Motor neuron (in vitro differentiated cells): Measurements from ENCODE around the gene CELA2B. TPM values are rescaled to one million over a fixed set of nuclear protein-coding genes. Genes with fewer than 3 reads are reported as not detected.
"Not testable (repeated sequence)": the region's sequence is repeated elsewhere in the genome, so short reads cannot be mapped to it uniquely, and the experiment has no call there.

Source experiments
- ATAC-seq, 8 experiments: fragments of 200-7000 bp; cut with Tn5 transposase; replicated peaks in 6 of 8; 2 replicates each; pipeline ENCODE4 v1.8.0; 2021; ENCODE audit warnings: mild to moderate bottlenecking in 8 of 8, moderate library complexity in 8 of 8
- H3K27ac ChIP-seq, 2 donors: fragments of 250-450 bp; sonication (Bioruptor Pico); 2 replicates each; pipeline ENCODE4 v1.9.0; 2021; ENCODE audit warnings: antibody characterized with exemption in 2 of 2, mild to moderate bottlenecking in 2 of 2, moderate library complexity in 1 of 2
- H3K4me1 ChIP-seq, 2 donors: fragments of 250-450 bp; sonication (Bioruptor Pico); replicated peaks in 1 of 2; 2 replicates each; pipeline ENCODE4 v1.6.1; 2021; ENCODE audit warnings: antibody characterized with exemption in 2 of 2, mild to moderate bottlenecking in 2 of 2, moderate library complexity in 1 of 2
- H3K4me3 ChIP-seq, 5 donors: fragments of 250-450 bp; sonication (Bioruptor Pico); 2 replicates each; pipeline ENCODE4 v1.9.0; 2021; ENCODE audit warnings: antibody characterized with exemption in 5 of 5, mild to moderate bottlenecking in 5 of 5, moderate library complexity in 4 of 5
- WGBS, 10 experiments: fragments of 450-650 bp; shearing (Covaris generic); methylation state at CpG; one replicate each; pipeline ENCODE4 v1.0.0; 2022; 5-methylcytosine and 5-hydroxymethylcytosine counted together
- in situ Hi-C, 9 experiments: fragments of 400-800 bp; cut with MboI; loops; one replicate each; pipeline ENCODE4 v1.15.0; 2021; ENCODE audit warnings: low sequenced_read_pairs in 9 of 9, low pct_unique_long_range_greater_than_20kb in 2 of 9; ENCODE audit not compliant: unreplicated experiment in 9 of 9
- total RNA-seq, 8 experiments: library from RNA; unstranded; fragments of 300-600 nt; gene quantifications; 2 replicates each; pipeline versions ENCODE4 v1.2.3 to v1.2.4, GENCODE V29; 2022

The CELA2B gene
- total RNA-seq, 8 experiments from 2014 or later, result not detected

- peaks cover 0 to 4% of the 10 kb centered on the region in 2 donors for H3K4me1 ChIP-seq
- in situ Hi-C loops, result loop anchor here in 3 of 9 experiments (25.0 kb wide), 2 partner anchors 112 to 312 kb away; no protein-coding TSS in a partner anchor
- no peak overlapping the region for H3K4me3 ChIP-seq
- H3K27ac ChIP-seq, result no peak overlapping the region
- WGBS, 10 experiments, result 23 to 86% (median 67%) methylated on average over 1 to 3 of the region's 3 CpGs; no CpG with 5 or more reads in 1 of the 10 experiments
- no peak for ATAC-seq
Measured at GRCh38 chr1:15448877-15449462, 26.9 kb upstream of the CELA2B start.

- no peak overlapping the region for H3K4me3 ChIP-seq
- peaks cover 0 to 2% of the 10 kb centered on the region in 2 donors for H3K4me1 ChIP-seq
- no peak overlapping the region for H3K27ac ChIP-seq
- in situ Hi-C loops, result loop anchor here in 3 of 9 experiments (25.0 kb wide), 2 partner anchors 112 to 312 kb away; no protein-coding TSS in a partner anchor
- ATAC-seq, result no peak
- WGBS, 10 experiments, result 20 to 95% (median 56%) methylated on average over 1 to 3 of the region's 3 CpGs; no CpG with 5 or more reads in 4 of the 10 experiments
Measured at GRCh38 chr1:15449567-15449966, 26.3 kb upstream of the CELA2B start.

GRCh38 chr1:15451014-15451722, 24.7 kb upstream of the CELA2B start:
- 0 to 100% (median 77%) methylated on average over 1 to 6 of the region's 6 CpGs; no CpG with 5 or more reads in 2 of the 10 experiments for WGBS, 10 experiments

GRCh38 chr1:15452216-15452615, 23.7 kb upstream of the CELA2B start:
- in situ Hi-C loops, result no loop called here
- peak in 1 of 8 experiments; percentile 39 for ATAC-seq
- 83 to 100% (median 100%) methylated on average over 1 of the region's 1 CpG; no CpG with 5 or more reads in 7 of the 10 experiments for WGBS, 10 experiments
- H3K4me3 ChIP-seq, result no peak overlapping the region
- H3K4me1 ChIP-seq, result no peaks in the 10 kb centered on the region
- no peak overlapping the region for H3K27ac ChIP-seq

More at GRCh38 chr1:15451014-15451722, 24.7 kb upstream of the CELA2B start:
- in situ Hi-C loops, result no loop called here
- H3K4me3 ChIP-seq, result no peak overlapping the region
- no peak overlapping the region for H3K27ac ChIP-seq
- no peaks in the 10 kb centered on the region for H3K4me1 ChIP-seq
- ATAC-seq, result no peak

GRCh38 chr1:15452866-15453571, 22.9 kb upstream of the CELA2B start:
- no peak for ATAC-seq
- in situ Hi-C loops, result no loop called here
- H3K27ac ChIP-seq, result no peak overlapping the region
- WGBS, 10 experiments, result 56 to 100% (median 83%) methylated on average over 1 to 10 of the region's 10 CpGs
- H3K4me3 ChIP-seq, result no peak overlapping the region
- H3K4me1 ChIP-seq, result no peaks in the 10 kb centered on the region

GRCh38 chr1:15453734-15454133, 22.2 kb upstream of the CELA2B start:
- no peak overlapping the region for H3K27ac ChIP-seq
- no peak for ATAC-seq
- in situ Hi-C loops, result no loop called here
- H3K4me3 ChIP-seq, result no peak overlapping the region
- 40 to 84% (median 81%) methylated on average over 1 to 9 of the region's 11 CpGs; no CpG with 5 or more reads in 1 of the 10 experiments for WGBS, 10 experiments
- H3K4me1 ChIP-seq, result no peaks in the 10 kb centered on the region

- no peak for ATAC-seq
- no peak overlapping the region for H3K4me3 ChIP-seq
- H3K4me1 ChIP-seq, result no peaks in the 10 kb centered on the region
- H3K27ac ChIP-seq, result no peak overlapping the region
- in situ Hi-C loops, result no loop called here
- WGBS, 10 experiments, result 31 to 100% (median 86%) methylated on average over 1 to 3 of the region's 3 CpGs
Measured at GRCh38 chr1:15454256-15454655, 21.6 kb upstream of the CELA2B start.

GRCh38 chr1:15455522-15455921, 20.4 kb upstream of the CELA2B start:
- no peak overlapping the region for H3K4me3 ChIP-seq
- H3K4me1 ChIP-seq, result peaks cover 6 to 7% of the 10 kb centered on the region in 2 donors
- ATAC-seq, result no peak
- in situ Hi-C loops, result no loop called here
- H3K27ac ChIP-seq, result no peak overlapping the region
- WGBS, 10 experiments, result 0 to 100% (median 80%) methylated on average over 1 to 6 of the region's 6 CpGs; no CpG with 5 or more reads in 3 of the 10 experiments

GRCh38 chr1:15456313-15456954, 19.5 kb upstream of the CELA2B start, which contains the start of gene CELA2A:
Gene CELA2A (plus strand): TSS chr1:15456732. CDS start chr1:15456754, 22 bp downstream.
- Histone ChIP-seq H3K4me3 (no peak within 1 kb of the TSS), H3K27ac (no peak within 1 kb of the TSS), H3K4me1 (peaks cover 6 to 7% of the 10 kb centered on the region in 2 donors)
- 56 to 100% (median 86%) methylated on average over 2 to 8 of the region's 8 CpGs; no CpG with 5 or more reads in 2 of the 10 experiments for WGBS, 10 experiments
- in situ Hi-C loops, result no loop called here
- no peak for ATAC-seq

GRCh38 chr1:15457585-15457984, 18.3 kb upstream of the CELA2B start:
- WGBS, 10 experiments, result 57 to 100% (median 82%) methylated on average over 1 to 2 of the region's 2 CpGs; no CpG with 5 or more reads in 4 of the 10 experiments
- in situ Hi-C loops, result no loop called here
- ATAC-seq, result no peak

GRCh38 chr1:15458388-15458787, 17.5 kb upstream of the CELA2B start:
- H3K4me3 ChIP-seq, H3K4me1 ChIP-seq, H3K27ac ChIP-seq, in situ Hi-C loops: not testable (repeated sequence)
- 83 to 100% (median 90%) methylated on average over 1 to 4 of the region's 4 CpGs; no CpG with 5 or more reads in 5 of the 10 experiments for WGBS, 10 experiments
- peak in 1 of 8 experiments; percentile 36 for ATAC-seq

More at GRCh38 chr1:15457585-15457984, 18.3 kb upstream of the CELA2B start:
- Histone ChIP-seq H3K4me3 (no peak overlapping the region), H3K4me1 (peaks cover 6 to 7% of the 10 kb centered on the region in 2 donors), H3K27ac (no peak overlapping the region)
